ENCODE measurements around the gene BCL2.

Gene BCL2

GRCh38 chr18:63169853-63170252 lies 149.7 kb downstream of the BCL2 start (continued):
- TF ChIP-seq CSDC2 (CRISPR knock-in tag; IDR thresholded peaks at IDR 0.05) (no peak), ZNF565 (CRISPR knock-in tag; conservative IDR thresholded peaks at IDR 0.05; ENCODE audit: low read depth) (no peak)

- TF ChIP-seq ZNF565 (CRISPR knock-in tag; conservative IDR thresholded peaks at IDR 0.05; ENCODE audit: low read depth) = no peak
- no peak for TF ChIP-seq CSRNP3 (CRISPR knock-in tag; IDR thresholded peaks at IDR 0.05)
- TF ChIP-seq TCF4 (CRISPR knock-in tag; IDR thresholded peaks at IDR 0.05; ENCODE audit: borderline replicate concordance) = no peak
- no peak for TF ChIP-seq SNAI2 (CRISPR knock-in tag; IDR thresholded peaks at IDR 0.05)
- TF ChIP-seq ZNF70 (CRISPR knock-in tag; IDR thresholded peaks at IDR 0.05) = no peak
- no peak for TF ChIP-seq ISL1 (CRISPR knock-in tag; IDR thresholded peaks at IDR 0.05)
- no peak for TF ChIP-seq ZFP30 (CRISPR knock-in tag; IDR thresholded peaks at IDR 0.05)
- TF ChIP-seq GLIS3 (CRISPR knock-in tag; IDR thresholded peaks at IDR 0.05) = no peak
- TF ChIP-seq POU6F1 (CRISPR knock-in tag; IDR thresholded peaks at IDR 0.05; ENCODE audit: borderline replicate concordance, low read depth) = no peak
- no peak for TF ChIP-seq TSHZ2 (CRISPR knock-in tag; IDR thresholded peaks at IDR 0.05)
- TF ChIP-seq CSDC2 (CRISPR knock-in tag; IDR thresholded peaks at IDR 0.05) = no peak
- no peak for TF ChIP-seq ZFP3 (CRISPR knock-in tag; IDR thresholded peaks at IDR 0.05)
- no peak for TF ChIP-seq RARB (CRISPR knock-in tag; IDR thresholded peaks at IDR 0.05)
- no peak for TF ChIP-seq TOX (CRISPR knock-in tag; IDR thresholded peaks at IDR 0.05; ENCODE audit: borderline replicate concordance)
- no peak for TF ChIP-seq OSR1 (CRISPR knock-in tag; IDR thresholded peaks at IDR 0.05)
- TF ChIP-seq PATZ1 (CRISPR knock-in tag; IDR thresholded peaks at IDR 0.05; ENCODE audit: borderline replicate concordance) = no peak
- TF ChIP-seq ZC3H10 (CRISPR knock-in tag; IDR thresholded peaks at IDR 0.05) = no peak
- TF ChIP-seq ARNTL (CRISPR knock-in tag; IDR thresholded peaks at IDR 0.05; ENCODE audit: borderline replicate concordance, low read depth) = no peak
- no peak for TF ChIP-seq BACH2 (CRISPR knock-in tag; IDR thresholded peaks at IDR 0.05; ENCODE audit: borderline replicate concordance)
- no peak for ATAC-seq
Observed at GRCh38 chr18:63168287-63168686, 151.3 kb downstream of the BCL2 start.

GRCh38 chr18:63166142-63166541 lies 153.4 kb downstream of the BCL2 start:
- TF ChIP-seq ZFP30 (CRISPR knock-in tag; IDR thresholded peaks at IDR 0.05) = no peak
- ATAC-seq = no peak

- peak; percentile 27 for ATAC-seq
- TF ChIP-seq TSHZ2 (CRISPR knock-in tag; IDR thresholded peaks at IDR 0.05) (no peak), PPARA (CRISPR knock-in tag; IDR thresholded peaks at IDR 0.05; ENCODE audit: borderline replicate concordance) (no peak), ZNF565 (CRISPR knock-in tag; conservative IDR thresholded peaks at IDR 0.05; ENCODE audit: low read depth) (no peak)
Observed at GRCh38 chr18:63164396-63164795, 155.2 kb downstream of the BCL2 start.

All from SK-N-SH treated with all-trans-retinoic acid at 6 μM for 48 hours (cell line).